OCI-LY1 (cell line): ENCODE measurements around the gene ALCAM.

ENCODE experiments used
- H2AFZ ChIP-seq: fragments of 200-600 bp; sonication (generic), shearing (Covaris generic); 2 replicates; pipeline ENCODE4 v1.6.0; 2014; ENCODE audit warnings: antibody characterized with exemption, mild to moderate bottlenecking, low read length
- H3F3A ChIP-seq: fragments of 200-600 bp; sonication (generic), shearing (Covaris generic); 2 replicates; pipeline ENCODE4 v1.6.0; 2014; ENCODE audit warnings: mild to moderate bottlenecking, antibody characterized with exemption, low read length, moderate library complexity; ENCODE audit not compliant: insufficient read depth
- H3K27ac ChIP-seq: fragments of 200-600 bp; sonication (generic); 2 replicates; pipeline ENCODE4 v1.5.1; 2014; ENCODE audit warnings: low read length, mixed run types, mild to moderate bottlenecking, low read depth; ENCODE audit not compliant: poor library complexity, severe bottlenecking
- H3K27me3 ChIP-seq: fragments of 200-600 bp; sonication (generic); 2 replicates; pipeline ENCODE4 v1.6.0; 2014; ENCODE audit warnings: antibody characterized with exemption, mild to moderate bottlenecking, low read length, moderate library complexity; ENCODE audit not compliant: insufficient read depth
- H3K36me3 ChIP-seq: fragments of 200-600 bp; sonication (generic); 2 replicates; pipeline ENCODE4 v1.6.1; 2014; ENCODE audit warnings: mild to moderate bottlenecking, antibody characterized with exemption, low read length, moderate library complexity, mixed read lengths; ENCODE audit not compliant: insufficient read depth
- H3K4me1 ChIP-seq: fragments of 200-600 bp; sonication (generic); 2 replicates; pipeline ENCODE4 v1.5.1; 2014; ENCODE audit warnings: mild to moderate bottlenecking, low read length, moderate library complexity; ENCODE audit not compliant: insufficient read depth, severe bottlenecking
- H3K4me2 ChIP-seq: fragments of 200-600 bp; sonication (generic), shearing (Covaris generic); 2 replicates; pipeline ENCODE4 v1.6.1; 2014; ENCODE audit warnings: low read length
- H3K4me3 ChIP-seq: fragments of 200-600 bp; sonication (generic); 2 replicates; pipeline ENCODE4 v1.5.1; 2014; ENCODE audit warnings: low read length, low read depth, mild to moderate bottlenecking, mixed read lengths; ENCODE audit not compliant: poor library complexity, severe bottlenecking
- H3K79me2 ChIP-seq: fragments of 200-600 bp; shearing (Covaris generic); 2 replicates; pipeline ENCODE4 v1.6.1; 2016; ENCODE audit warnings: mixed run types, low read length, mixed read lengths; ENCODE audit not compliant: insufficient read depth
- H3K9ac ChIP-seq: fragments of 200-600 bp; sonication (generic), shearing (Covaris generic); 2 replicates; pipeline ENCODE4 v1.6.1; 2014; ENCODE audit warnings: mild to moderate bottlenecking, low read length, mixed read lengths
- H3K9me2 ChIP-seq: fragments of 200-600 bp; sonication (generic), shearing (Covaris generic); 2 replicates; pipeline ENCODE4 v1.6.1; 2014; ENCODE audit warnings: low read depth, mild to moderate bottlenecking, low read length, mixed read lengths
- H3K9me3 ChIP-seq: fragments of 200-600 bp; shearing (Covaris generic); 2 replicates; pipeline ENCODE4 v1.6.1; 2014; ENCODE audit warnings: low read length, mixed read lengths
- H4K20me1 ChIP-seq: fragments of 200-600 bp; sonication (generic), shearing (Covaris generic); 2 replicates; pipeline ENCODE4 v1.6.0; 2016; ENCODE audit warnings: mild to moderate bottlenecking, low read length; ENCODE audit not compliant: insufficient read depth
- CTCF ChIP-seq: fragments of 200-600 bp; sonication (generic), shearing (Covaris generic); IDR thresholded peaks from 2 replicates; pipeline ENCODE4 v1.5.1; 2017; ENCODE audit warnings: mild to moderate bottlenecking, antibody characterized with exemption, low read length, moderate library complexity, mixed read lengths
- EZH2 ChIP-seq: fragments of 200-600 bp; sonication (generic), shearing (Covaris generic); IDR thresholded peaks from 2 replicates; pipeline ENCODE4 v1.8.0; 2017; ENCODE audit warnings: borderline replicate concordance, mixed run types, mild to moderate bottlenecking, antibody characterized with exemption, low read length, moderate library complexity, mixed read lengths

Gene ALCAM

GRCh38 chr3:105555206-105555605, 188.5 kb downstream of the ALCAM start:
- no peaks in the 10 kb centered on the region for H3K9me2 ChIP-seq
- H3K4me3 ChIP-seq = no peak overlapping the region
- no peak overlapping the region for H2AFZ ChIP-seq
- H3K27me3 ChIP-seq = no peaks in the 10 kb centered on the region
- no peaks in the 10 kb centered on the region for H3K9me3 ChIP-seq
- H4K20me1 ChIP-seq = no peaks in the 10 kb centered on the region
- no peaks in the 10 kb centered on the region for H3K79me2 ChIP-seq
- no peak overlapping the region for H3K4me2 ChIP-seq
- peaks cover 41% of the 10 kb centered on the region for H3K36me3 ChIP-seq
- H3K4me1 ChIP-seq = peaks cover 13% of the 10 kb centered on the region
- TF ChIP-seq EZH2 (no peak), CTCF (no peak)
- no peaks in the 10 kb centered on the region for H3F3A ChIP-seq
- no peak overlapping the region for H3K27ac ChIP-seq
- no peak overlapping the region for H3K9ac ChIP-seq

- Histone ChIP-seq H3K9ac (no peak overlapping the region), H4K20me1 (no peaks in the 10 kb centered on the region), H3K9me3 (no peaks in the 10 kb centered on the region), H3K4me1 (peaks cover 13% of the 10 kb centered on the region), H3K27me3 (no peaks in the 10 kb centered on the region), H3K4me3 (no peak overlapping the region), H3F3A (no peaks in the 10 kb centered on the region), H3K36me3 (peaks cover 4% of the 10 kb centered on the region), H3K4me2 (no peak overlapping the region), H3K79me2 (no peaks in the 10 kb centered on the region), H2AFZ (no peak overlapping the region), H3K27ac (no peak overlapping the region), H3K9me2 (no peaks in the 10 kb centered on the region)
- TF ChIP-seq EZH2 = no peak
- TF ChIP-seq CTCF = no peak
Observed at GRCh38 chr3:105559856-105560255, 193.1 kb downstream of the ALCAM start.

GRCh38 chr3:105561876-105562275, 195.2 kb downstream of the ALCAM start:
- H3K9me2 ChIP-seq = no peaks in the 10 kb centered on the region
- H2AFZ ChIP-seq = no peak overlapping the region
- no peak overlapping the region for H3K4me3 ChIP-seq
- TF ChIP-seq CTCF (no peak), EZH2 (no peak)
- H4K20me1 ChIP-seq = no peaks in the 10 kb centered on the region
- H3K9ac ChIP-seq = no peak overlapping the region
- no peaks in the 10 kb centered on the region for H3K27me3 ChIP-seq
- no peaks in the 10 kb centered on the region for H3K9me3 ChIP-seq
- H3F3A ChIP-seq = no peaks in the 10 kb centered on the region
- H3K36me3 ChIP-seq = peaks cover 11% of the 10 kb centered on the region
- H3K79me2 ChIP-seq = no peaks in the 10 kb centered on the region
- no peak overlapping the region for H3K27ac ChIP-seq
- no peak overlapping the region for H3K4me2 ChIP-seq
- peaks cover 10% of the 10 kb centered on the region for H3K4me1 ChIP-seq
